HG03045 (cell line): Measurements from ENCODE around the gene DUS2.
"Not testable (repeated sequence)": the region's sequence is repeated elsewhere in the genome, so short reads cannot be mapped to it uniquely, and the experiment has no call there.

Experiments used
- ATAC-seq: cut with Tn5 transposase; IDR thresholded peaks from one replicate; pipeline ENCODE4 v1.9.1; 2021; ENCODE audit warnings: mild to moderate bottlenecking, moderate library complexity; ENCODE audit not compliant: unreplicated experiment

The DUS2 gene

GRCh38 chr16:68117884-68118283 is 94.8 kb downstream of the DUS2 start:
- no peak for ATAC-seq

GRCh38 chr16:68118954-68119353 is 95.9 kb downstream of the DUS2 start:
- not testable (repeated sequence) for ATAC-seq

- not testable (repeated sequence) for ATAC-seq
These were observed 97.4 kb downstream of the DUS2 start for GRCh38 chr16:68120496-68120895.

GRCh38 chr16:68126395-68126794 is 103.3 kb downstream of the DUS2 start:
- ATAC-seq = no peak

GRCh38 chr16:68128577-68129305 is 105.7 kb downstream of the DUS2 start:
- ATAC-seq = no peak
